Measurements from ENCODE around the gene RBCK1. TPM values are rescaled to one million over a fixed set of nuclear protein-coding genes. Genes with fewer than 3 reads are reported as not detected.
"Not testable (repeated sequence)": the region's sequence is repeated elsewhere in the genome, so short reads cannot be mapped to it uniquely, and the experiment has no call there.

The RBCK1 gene
- total RNA-seq, 1 experiment from 2014 or later = 91.0 TPM

DNA sequence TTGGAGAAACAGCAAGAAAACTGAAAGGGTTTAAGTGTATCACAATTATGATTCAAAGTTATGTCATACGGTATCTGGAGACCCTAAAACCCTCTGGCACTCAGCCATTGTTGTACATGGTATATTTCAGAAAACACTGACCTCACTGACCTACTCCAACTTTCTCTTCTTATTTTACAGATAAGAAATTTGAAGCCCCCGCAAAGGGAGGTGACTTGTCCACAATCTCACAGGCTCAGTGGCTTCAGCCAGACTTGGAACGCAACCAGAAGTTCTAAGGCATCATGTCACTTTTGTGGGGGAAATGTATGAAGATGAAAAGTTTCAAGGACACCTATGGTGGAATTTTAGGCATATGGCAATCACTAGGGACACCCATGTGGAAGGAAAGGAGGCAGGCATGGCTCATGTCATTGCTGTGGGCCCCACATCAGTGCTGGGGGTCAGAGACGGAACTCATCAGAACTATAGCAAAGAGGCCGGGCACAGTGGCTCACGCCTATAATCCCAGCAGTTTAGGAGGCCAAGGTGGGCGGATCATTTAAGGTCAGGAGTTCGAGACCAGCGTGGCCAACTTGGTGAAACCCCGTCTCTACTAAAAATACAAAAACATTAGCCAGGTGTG, 32.7 kb upstream of the RBCK1 start:
- no peak for DNase-seq (ENCODE audit: low read depth)

DNA sequence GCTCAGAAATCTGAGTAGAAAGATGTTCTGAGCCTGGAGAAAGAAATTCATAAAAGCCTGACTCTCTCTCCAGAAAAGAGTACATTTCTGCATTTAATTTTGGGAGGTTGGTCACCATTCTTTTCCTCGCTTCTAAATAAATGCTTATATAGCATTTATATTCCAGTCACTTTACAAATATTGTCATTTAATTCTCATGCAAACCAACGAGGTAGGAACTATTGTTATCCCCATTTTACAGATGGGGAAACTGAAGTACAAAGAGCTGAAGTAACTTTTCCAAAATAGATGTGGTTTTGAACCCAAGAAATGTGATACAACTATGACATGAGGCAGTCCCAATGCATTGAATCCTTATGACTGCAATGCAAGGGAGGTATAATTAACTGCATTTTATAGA, 32.0 kb upstream of the RBCK1 start:
- no peak for DNase-seq (ENCODE audit: low read depth)

- no peak for DNase-seq (ENCODE audit: low read depth)
Observed at GRCh38 chr20:376750-377149, 31.3 kb upstream of the RBCK1 start.

- not testable (repeated sequence) for DNase-seq (ENCODE audit: low read depth)
Observed at GRCh38 chr20:377578-377977, 30.5 kb upstream of the RBCK1 start.

DNA sequence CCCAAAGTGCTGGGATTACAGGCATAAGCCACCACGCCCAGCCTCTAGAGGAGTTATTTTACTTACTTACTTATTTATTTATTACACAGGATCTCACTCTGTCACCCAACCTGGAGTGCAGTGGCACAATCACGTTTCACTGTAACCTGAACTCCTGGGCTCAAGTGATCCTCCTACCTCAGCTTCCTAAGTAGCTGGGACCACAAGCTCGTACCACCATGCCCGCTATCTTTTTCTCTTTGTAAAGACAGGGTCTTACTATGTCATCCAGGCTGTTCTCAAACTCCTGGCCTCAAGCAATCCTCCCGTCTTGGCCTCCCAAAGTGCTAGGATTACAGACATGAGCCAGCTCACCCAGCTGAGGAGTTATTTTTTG, 29.1 kb upstream of the RBCK1 start:
- no peak for DNase-seq (ENCODE audit: low read depth)

DNA sequence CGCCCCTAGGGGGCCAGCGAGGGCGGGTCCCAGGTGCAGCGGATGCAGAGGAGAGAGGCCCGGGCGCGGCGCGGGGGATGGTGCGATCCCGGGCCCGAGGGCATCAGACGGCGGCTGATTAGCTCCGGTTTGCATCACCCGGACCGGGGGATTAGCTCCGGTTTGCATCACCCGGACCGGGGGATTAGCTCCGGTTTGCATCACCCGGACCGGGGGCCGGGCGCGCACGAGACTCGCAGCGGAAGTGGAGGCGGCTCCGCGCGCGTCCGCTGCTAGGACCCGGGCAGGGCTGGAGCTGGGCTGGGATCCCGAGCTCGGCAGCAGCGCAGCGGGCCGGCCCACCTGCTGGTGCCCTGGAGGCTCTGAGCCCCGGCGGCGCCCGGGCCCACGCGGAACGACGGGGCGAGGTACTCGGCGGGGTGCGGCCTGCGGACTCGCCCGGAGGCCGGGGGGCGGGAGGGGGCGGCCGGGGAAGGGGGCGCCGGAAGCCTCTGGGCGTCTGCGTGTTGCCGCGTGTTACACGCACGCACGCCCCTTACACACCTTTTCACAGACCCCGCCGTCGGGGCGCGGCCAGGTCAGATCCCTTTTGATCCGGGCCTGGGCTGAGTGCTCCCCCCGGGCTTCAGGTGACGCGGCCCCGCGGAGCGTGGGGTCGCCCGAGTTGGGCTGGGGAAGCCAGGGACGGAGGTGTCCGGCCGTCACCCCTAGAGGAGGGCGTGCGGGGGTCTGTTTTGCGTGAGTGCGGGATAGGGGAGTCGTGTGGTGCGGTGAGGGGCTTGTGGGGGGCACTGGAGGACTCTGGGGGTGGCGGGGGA, 27.1 kb upstream of the RBCK1 start:
- no peak for DNase-seq (ENCODE audit: low read depth)

GRCh38 chr20:381581-382290, 26.4 kb upstream of the RBCK1 start:
- DNase-seq (ENCODE audit: low read depth) = peak; percentile 45

- no peak for DNase-seq (ENCODE audit: low read depth)
Observed at GRCh38 chr20:382291-383115, 25.6 kb upstream of the RBCK1 start.

- no peak for DNase-seq (ENCODE audit: low read depth)
Observed at GRCh38 chr20:383889-384288, 24.2 kb upstream of the RBCK1 start.

GRCh38 chr20:384723-385122, 23.4 kb upstream of the RBCK1 start:
- DNase-seq (ENCODE audit: low read depth) = no peak

DNA sequence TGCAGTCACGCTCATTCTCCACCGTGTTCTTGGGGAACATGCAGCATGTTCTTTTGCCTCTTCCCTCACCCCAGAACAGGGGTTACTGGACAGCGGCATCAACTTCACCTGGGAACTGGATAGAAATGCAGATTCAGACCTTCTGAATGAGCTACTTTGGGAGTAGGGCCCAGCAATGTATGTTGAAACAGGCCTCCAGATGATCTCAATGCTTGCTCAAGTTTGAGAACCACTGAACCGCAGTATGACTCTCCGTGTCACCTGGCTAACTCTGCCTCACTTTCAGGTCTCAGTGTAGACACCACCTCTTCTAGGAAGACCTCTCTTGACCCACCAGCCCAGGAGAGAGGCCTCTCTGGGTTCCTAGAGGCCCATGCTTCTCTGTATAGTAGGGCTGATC, 22.7 kb upstream of the RBCK1 start:
- no peak for DNase-seq (ENCODE audit: low read depth)

DNA sequence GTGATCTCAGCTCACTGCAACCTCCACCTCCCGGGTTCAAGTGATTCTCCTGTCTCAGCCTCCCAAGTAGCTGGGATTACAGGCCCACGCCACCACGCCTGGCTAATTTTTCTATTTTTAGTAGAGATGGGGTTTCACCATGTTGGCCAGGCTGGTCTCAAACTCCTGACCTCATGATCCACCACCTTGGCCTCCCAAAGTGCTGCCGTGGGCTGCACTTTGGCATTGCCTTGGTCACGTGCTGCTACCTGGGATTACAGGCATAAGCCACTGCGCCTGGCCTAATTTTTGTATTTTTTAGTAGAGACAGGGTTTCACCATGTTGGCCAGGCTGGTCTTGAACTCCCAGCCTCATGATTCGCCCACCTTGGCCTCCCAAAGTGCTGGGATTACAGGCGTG, 21.5 kb upstream of the RBCK1 start:
- not testable (repeated sequence) for DNase-seq (ENCODE audit: low read depth)

- no peak for DNase-seq (ENCODE audit: low read depth)
Observed at GRCh38 chr20:387520-387919, 20.6 kb upstream of the RBCK1 start.

- DNase-seq (ENCODE audit: low read depth) = no peak
Observed at GRCh38 chr20:388034-388994, 19.8 kb upstream of the RBCK1 start.

DNA sequence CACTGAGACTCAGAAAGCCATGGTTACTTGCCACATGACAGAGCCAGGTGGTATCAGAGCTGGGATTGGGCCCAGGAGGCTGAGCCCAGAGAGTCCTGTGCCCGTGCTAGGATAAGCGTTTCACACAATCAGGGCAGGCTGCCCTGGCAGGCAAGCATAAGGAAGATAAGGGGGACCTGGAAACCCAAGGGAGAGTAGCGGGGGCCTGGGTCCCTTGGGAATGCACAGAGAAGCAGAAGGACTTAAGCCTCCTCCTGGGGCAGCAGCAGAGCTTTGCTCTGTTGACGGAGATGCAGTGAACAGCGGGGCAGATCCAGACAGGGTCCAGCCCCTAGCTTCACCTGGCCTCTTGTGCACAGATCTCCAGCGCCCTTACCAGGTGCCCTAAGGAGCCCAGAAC, 18.9 kb upstream of the RBCK1 start:
- no peak for DNase-seq (ENCODE audit: low read depth)

- no peak for DNase-seq (ENCODE audit: low read depth)
Observed at GRCh38 chr20:391041-391711, 16.9 kb upstream of the RBCK1 start.

DNA sequence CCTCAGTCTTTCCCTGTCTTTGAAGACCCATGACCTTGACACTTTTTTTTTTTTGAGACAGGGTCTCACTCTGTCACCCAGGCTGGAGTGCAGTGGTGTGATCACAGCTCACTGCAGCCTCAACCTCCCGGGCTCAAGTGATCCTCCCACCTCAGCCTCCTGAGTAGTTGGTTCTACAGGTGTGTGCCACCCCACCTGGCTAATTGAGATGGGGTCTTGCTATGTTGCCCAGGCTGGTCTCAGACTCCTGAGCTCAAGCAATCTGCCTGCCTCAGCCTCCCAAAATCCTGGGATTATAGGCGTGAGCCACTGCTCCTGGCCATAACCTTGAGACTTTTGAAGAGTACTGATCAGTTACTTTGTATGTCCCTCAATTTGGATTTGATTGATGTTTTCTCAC, 14.8 kb upstream of the RBCK1 start:
- not testable (repeated sequence) for DNase-seq (ENCODE audit: low read depth)

DNA sequence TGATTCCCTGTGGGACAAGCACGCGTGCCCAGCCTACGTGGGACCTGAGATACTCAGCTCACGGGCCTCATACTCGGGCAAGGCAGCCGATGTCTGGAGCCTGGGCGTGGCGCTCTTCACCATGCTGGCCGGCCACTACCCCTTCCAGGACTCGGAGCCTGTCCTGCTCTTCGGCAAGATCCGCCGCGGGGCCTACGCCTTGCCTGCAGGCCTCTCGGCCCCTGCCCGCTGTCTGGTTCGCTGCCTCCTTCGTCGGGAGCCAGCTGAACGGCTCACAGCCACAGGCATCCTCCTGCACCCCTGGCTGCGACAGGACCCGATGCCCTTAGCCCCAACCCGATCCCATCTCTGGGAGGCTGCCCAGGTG, 11.9 kb upstream of the RBCK1 start:
- no peak for DNase-seq (ENCODE audit: low read depth)

DNA sequence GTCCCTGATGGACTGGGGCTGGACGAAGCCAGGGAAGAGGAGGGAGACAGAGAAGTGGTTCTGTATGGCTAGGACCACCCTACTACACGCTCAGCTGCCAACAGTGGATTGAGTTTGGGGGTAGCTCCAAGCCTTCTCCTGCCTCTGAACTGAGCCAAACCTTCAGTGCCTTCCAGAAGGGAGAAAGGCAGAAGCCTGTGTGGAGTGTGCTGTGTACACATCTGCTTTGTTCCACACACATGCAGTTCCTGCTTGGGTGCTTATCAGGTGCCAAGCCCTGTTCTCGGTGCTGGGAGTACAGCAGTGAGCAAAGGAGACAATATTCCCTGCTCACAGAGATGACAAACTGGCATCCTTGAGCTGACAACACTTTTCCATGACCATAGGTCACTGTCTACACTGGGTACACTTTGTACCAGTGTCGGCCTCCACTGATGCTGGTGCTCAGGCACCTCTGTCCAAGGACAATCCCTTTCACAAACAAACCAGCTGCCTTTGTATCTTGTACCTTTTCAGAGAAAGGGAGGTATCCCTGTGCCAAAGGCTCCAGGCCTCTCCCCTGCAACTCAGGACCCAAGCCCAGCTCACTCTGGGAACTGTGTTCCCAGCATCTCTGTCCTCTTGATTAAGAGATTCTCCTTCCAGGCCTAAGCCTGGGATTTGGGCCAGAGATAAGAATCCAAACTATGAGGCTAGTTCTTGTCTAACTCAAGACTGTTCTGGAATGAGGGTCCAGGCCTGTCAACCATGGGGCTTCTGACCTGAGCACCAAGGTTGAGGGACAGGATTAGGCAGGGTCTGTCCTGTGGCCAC, 11.3 kb upstream of the RBCK1 start:
- DNase-seq (ENCODE audit: low read depth) = no peak

Measured in LHCN-M2 (cell line).